ENCODE data around the gene SIRT3.

SIRT3 gene

GRCh38 chr11:210803-211180, 25.4 kb downstream of the SIRT3 start:
- peaks cover 30% of the 10 kb centered on the region for H3K4me1 ChIP-seq
- H3K9me3 ChIP-seq, result no peaks in the 10 kb centered on the region
- 0 out of 2 replicates have a peak overlapping the region, but pooled peaks have one; percentile 8 for H3K27ac ChIP-seq
- peaks cover 56% of the 10 kb centered on the region for H4K20me1 ChIP-seq
- no peak for TF ChIP-seq Cebpa-rat (IDR thresholded peaks at IDR 0.05)
- H3K36me3 ChIP-seq, result peaks cover 67% of the 10 kb centered on the region
- H3K27me3 ChIP-seq, result no peaks in the 10 kb centered on the region
- peak overlapping the region; percentile 99 for H3K4me2 ChIP-seq
- H3K9ac ChIP-seq, result peak overlapping the region; percentile 98
- H3K4me3 ChIP-seq, result 0 out of 2 replicates have a peak overlapping the region, but pooled peaks have one; percentile 100

DNA sequence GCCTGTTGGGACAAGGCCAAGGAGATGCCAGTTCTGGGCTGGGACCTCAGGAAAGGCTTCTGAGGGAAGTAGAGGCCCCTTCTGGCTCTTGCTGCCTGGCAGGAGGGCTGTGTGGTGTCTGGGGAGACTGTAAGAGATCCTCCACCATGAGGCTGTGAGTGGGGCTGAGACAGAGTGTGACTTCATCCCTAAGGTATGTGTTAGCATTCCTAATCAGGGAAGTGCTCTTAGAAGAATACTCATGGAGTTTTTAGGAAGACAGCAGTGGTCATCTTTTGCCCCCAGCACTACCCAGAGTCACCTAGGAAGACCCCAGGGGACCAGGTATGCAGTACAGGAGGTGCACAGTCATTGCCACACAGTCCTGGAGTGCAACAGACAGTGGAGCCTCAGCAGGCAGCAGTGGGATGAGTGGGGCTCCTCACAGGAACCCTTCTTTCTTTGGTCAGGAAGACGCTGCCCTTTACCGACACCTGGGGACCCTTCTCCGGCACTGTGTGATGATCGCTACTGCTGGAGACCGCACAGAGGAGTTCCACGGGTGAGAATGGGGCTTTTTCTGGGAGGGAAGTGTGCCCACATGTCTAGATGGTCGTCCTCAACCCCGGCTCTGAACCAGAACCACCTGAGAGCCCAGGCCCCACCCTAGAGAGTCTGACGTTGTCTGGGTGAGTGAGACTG, 25.9 kb downstream of the SIRT3 start:
- peak overlapping the region; percentile 99 for H3K4me2 ChIP-seq
- peaks cover 67% of the 10 kb centered on the region for H3K36me3 ChIP-seq
- H3K9ac ChIP-seq, result peak overlapping the region; percentile 98
- peak overlapping the region; percentile 100 for H3K4me3 ChIP-seq
- H4K20me1 ChIP-seq, result peaks cover 61% of the 10 kb centered on the region
- 0 out of 2 replicates have a peak overlapping the region, but pooled peaks have one; percentile 97 for H3K27ac ChIP-seq
- H3K27me3 ChIP-seq, result no peaks in the 10 kb centered on the region
- H3K4me1 ChIP-seq, result peaks cover 35% of the 10 kb centered on the region
- no peaks in the 10 kb centered on the region for H3K9me3 ChIP-seq
- TF ChIP-seq Cebpa-rat (IDR thresholded peaks at IDR 0.05), result no peak

GRCh38 chr11:209275-210121, 26.6 kb downstream of the SIRT3 start:
- Histone ChIP-seq H3K9me3 (no peaks in the 10 kb centered on the region), H3K36me3 (peaks cover 67% of the 10 kb centered on the region), H3K9ac (peak overlapping the region; percentile 98), H3K4me2 (peak overlapping the region; percentile 99), H3K4me3 (peak overlapping the region; percentile 100), H3K4me1 (peaks cover 42% of the 10 kb centered on the region), H3K27ac (peak overlapping the region; percentile 97), H3K27me3 (no peaks in the 10 kb centered on the region), H4K20me1 (peaks cover 67% of the 10 kb centered on the region)
- no peak for TF ChIP-seq Cebpa-rat (IDR thresholded peaks at IDR 0.05)

DNA sequence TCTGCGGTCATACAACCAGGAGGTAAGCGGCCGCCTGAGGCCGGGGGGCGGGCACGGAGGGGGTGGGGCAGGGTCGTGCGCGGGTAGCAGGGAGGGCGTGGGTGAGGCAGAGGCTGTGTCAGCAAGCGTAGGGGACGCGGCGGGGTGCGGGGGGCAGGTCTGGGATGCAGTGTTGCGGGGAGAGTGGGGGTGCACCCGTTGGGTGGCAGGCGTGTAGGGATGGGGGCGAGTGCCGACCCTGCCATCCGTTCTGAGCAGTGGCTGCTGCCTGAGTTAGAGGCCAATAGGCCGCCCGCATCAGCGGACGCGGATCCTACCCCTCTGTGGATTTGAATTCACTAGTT, 27.3 kb downstream of the SIRT3 start:
- peak overlapping the region; percentile 97 for H3K27ac ChIP-seq
- peak overlapping the region; percentile 98 for H3K9ac ChIP-seq
- peaks cover 46% of the 10 kb centered on the region for H3K4me1 ChIP-seq
- no peak for TF ChIP-seq Cebpa-rat (IDR thresholded peaks at IDR 0.05)
- H3K36me3 ChIP-seq, result peaks cover 67% of the 10 kb centered on the region
- H3K27me3 ChIP-seq, result no peaks in the 10 kb centered on the region
- H3K9me3 ChIP-seq, result no peaks in the 10 kb centered on the region
- H3K4me2 ChIP-seq, result peak overlapping the region; percentile 99
- peak overlapping the region; percentile 100 for H3K4me3 ChIP-seq
- peaks cover 67% of the 10 kb centered on the region for H4K20me1 ChIP-seq

DNA sequence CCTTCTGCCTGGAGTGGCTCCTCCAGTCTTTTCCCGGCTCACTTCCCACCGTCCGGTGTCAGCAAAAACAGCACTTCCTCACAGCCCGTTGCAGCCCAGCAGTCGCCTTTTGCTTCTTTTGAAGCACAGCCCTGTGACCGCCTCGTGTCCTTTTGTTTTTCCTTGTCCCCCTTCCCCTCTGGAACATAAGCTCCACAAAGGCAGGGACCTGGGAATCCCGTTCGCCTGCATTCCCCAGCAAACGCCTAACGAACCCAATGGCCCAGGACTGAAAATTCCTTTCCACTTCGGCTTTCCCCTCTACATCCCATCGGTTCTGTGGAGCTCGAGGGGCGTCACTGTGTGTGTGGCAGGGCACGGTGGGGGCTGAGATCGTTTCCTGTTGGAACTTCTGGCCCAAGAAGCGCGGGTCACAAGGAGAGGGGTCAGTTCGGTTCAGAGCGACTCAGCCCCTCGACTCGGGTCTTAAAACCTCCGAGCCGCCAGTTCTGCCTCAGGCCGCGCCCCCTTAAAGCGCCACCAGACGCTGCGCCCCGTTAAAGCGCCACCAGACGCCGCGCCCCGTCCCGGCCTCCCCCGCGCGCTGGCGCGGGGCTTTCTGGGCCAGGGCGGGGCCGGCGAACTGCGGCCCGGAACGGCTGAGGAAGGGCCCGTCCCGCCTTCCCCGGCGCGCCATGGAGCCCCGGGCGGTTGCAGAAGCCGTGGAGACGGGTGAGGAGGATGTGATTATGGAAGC, 27.8 kb downstream of the SIRT3 start:
- Histone ChIP-seq H3K27ac (peak overlapping the region; percentile 97), H3K4me3 (peak overlapping the region; percentile 100), H3K4me2 (peak overlapping the region; percentile 99), H3K9ac (peak overlapping the region; percentile 98), H3K36me3 (peaks cover 67% of the 10 kb centered on the region), H3K9me3 (no peaks in the 10 kb centered on the region), H4K20me1 (peaks cover 72% of the 10 kb centered on the region), H3K4me1 (peaks cover 48% of the 10 kb centered on the region), H3K27me3 (no peaks in the 10 kb centered on the region)
- TF ChIP-seq Cebpa-rat (IDR thresholded peaks at IDR 0.05), result no peak

- H3K36me3 ChIP-seq, result peaks cover 67% of the 10 kb centered on the region
- H4K20me1 ChIP-seq, result peaks cover 78% of the 10 kb centered on the region
- H3K9me3 ChIP-seq, result no peaks in the 10 kb centered on the region
- H3K9ac ChIP-seq, result peak overlapping the region; percentile 98
- H3K27ac ChIP-seq, result peak overlapping the region; percentile 97
- H3K4me2 ChIP-seq, result peak overlapping the region; percentile 99
- peaks cover 48% of the 10 kb centered on the region for H3K4me1 ChIP-seq
- TF ChIP-seq Cebpa-rat (IDR thresholded peaks at IDR 0.05), result no peak
- H3K27me3 ChIP-seq, result no peaks in the 10 kb centered on the region
- H3K4me3 ChIP-seq, result peak overlapping the region; percentile 100
These were observed 28.3 kb downstream of the SIRT3 start for GRCh38 chr11:207863-208180.

DNA sequence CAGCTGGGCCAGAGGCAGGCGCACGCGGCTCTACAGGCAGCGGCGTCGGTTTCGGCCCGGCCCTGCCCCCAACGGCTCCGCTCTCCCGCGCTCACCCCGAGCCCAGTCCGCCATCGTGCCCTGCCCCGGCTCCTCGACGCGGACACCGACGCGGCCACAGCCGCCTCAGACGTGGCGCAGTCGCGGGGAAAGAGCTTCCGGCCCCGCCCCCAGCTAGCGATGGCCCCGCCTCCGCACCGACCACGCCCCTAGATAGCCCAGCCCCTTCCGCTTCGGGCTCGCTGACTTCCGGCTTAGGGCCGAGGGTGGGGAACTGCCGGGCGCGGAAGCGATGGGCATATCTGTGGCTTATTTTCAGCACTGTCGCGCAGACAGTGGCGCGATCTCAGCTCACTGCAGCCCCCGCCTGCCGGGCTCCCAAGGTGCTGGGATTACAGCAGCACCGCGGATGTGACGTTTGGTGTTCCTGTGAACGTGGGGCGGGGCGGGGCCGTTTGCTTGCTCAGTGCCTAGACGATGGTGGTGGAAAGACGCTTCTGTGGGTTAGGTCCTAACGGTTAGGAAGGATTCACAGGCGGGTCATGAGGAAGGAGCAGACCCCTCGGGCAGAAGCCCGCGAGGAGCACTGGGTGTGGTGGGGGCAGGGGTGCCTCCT, 28.8 kb downstream of the SIRT3 start, which contains the start of the genes BET1L and RIC8A:
BET1L (minus strand) TSS at position 192 of the 655 bp plus-strand sequence; CDS start at position 114, 78 bp downstream.
RIC8A (plus strand) TSS at position 501 of the 655 bp plus-strand sequence. CDS start 1,147 bp downstream, outside the sequence.
- Histone ChIP-seq H3K4me1 (peaks cover 48% of the 10 kb centered on the region), H3K36me3 (peaks cover 67% of the 10 kb centered on the region), H3K4me2 (peak within 1 kb of the TSS; percentile 99), H3K9me3 (no peaks in the 10 kb centered on the region), H4K20me1 (peaks cover 82% of the 10 kb centered on the region), H3K4me3 (peak within 1 kb of the TSS; percentile 100), H3K27ac (peak within 1 kb of the TSS; percentile 99), H3K9ac (peak within 1 kb of the TSS; percentile 98), H3K27me3 (no peaks in the 10 kb centered on the region)
- no peak for TF ChIP-seq Cebpa-rat (IDR thresholded peaks at IDR 0.05)

GRCh38 chr11:206526-207207, 29.5 kb downstream of the SIRT3 start:
- peak overlapping the region; percentile 99 for H3K4me2 ChIP-seq
- no peaks in the 10 kb centered on the region for H3K9me3 ChIP-seq
- TF ChIP-seq Cebpa-rat (IDR thresholded peaks at IDR 0.05), result no peak
- H4K20me1 ChIP-seq, result peaks cover 82% of the 10 kb centered on the region
- peak overlapping the region; percentile 100 for H3K4me3 ChIP-seq
- H3K9ac ChIP-seq, result peak overlapping the region; percentile 98
- H3K27ac ChIP-seq, result peak overlapping the region; percentile 99
- no peaks in the 10 kb centered on the region for H3K27me3 ChIP-seq
- H3K4me1 ChIP-seq, result peaks cover 55% of the 10 kb centered on the region
- peaks cover 64% of the 10 kb centered on the region for H3K36me3 ChIP-seq
